HG02885 (cell line): Measurements from ENCODE around the gene ZNF24.
A peak's percentile ranks its signal among the peaks of the same experiment; 100 is the strongest.

Experiments
- ATAC-seq: cut with Tn5 transposase; IDR thresholded peaks from one replicate; pipeline ENCODE4 v1.9.1; 2021; ENCODE audit warnings: mild to moderate bottlenecking; ENCODE audit not compliant: unreplicated experiment, poor library complexity

The ZNF24 gene

GRCh38 chr18:35343936-35344735, at the start of gene ZNF24:
ZNF24 (minus strand) TSS chr18:35344420; CDS start chr18:35340650, 3,770 bp downstream.
- ATAC-seq = peak; percentile 95

GRCh38 chr18:35393716-35394115, 49.5 kb upstream of the ZNF24 start:
- ATAC-seq = no peak

- ATAC-seq = no peak
These were observed 48.2 kb upstream of the ZNF24 start for GRCh38 chr18:35392375-35392774.

GRCh38 chr18:35390951-35391700, 46.9 kb upstream of the ZNF24 start:
- no peak for ATAC-seq

GRCh38 chr18:35389095-35389618, 44.9 kb upstream of the ZNF24 start:
- ATAC-seq = no peak

GRCh38 chr18:35387152-35387571, 42.9 kb upstream of the ZNF24 start:
- ATAC-seq = peak; percentile 28

GRCh38 chr18:35386600-35387100, 42.4 kb upstream of the ZNF24 start:
- peak; percentile 86 for ATAC-seq

GRCh38 chr18:35383136-35383535, 38.9 kb upstream of the ZNF24 start:
- no peak for ATAC-seq

- ATAC-seq = no peak
These were observed 35.2 kb upstream of the ZNF24 start for GRCh38 chr18:35379421-35379820.

- no peak for ATAC-seq
These were observed 34.3 kb upstream of the ZNF24 start for GRCh38 chr18:35378574-35378896.

GRCh38 chr18:35377875-35378573, 33.8 kb upstream of the ZNF24 start:
- no peak for ATAC-seq

GRCh38 chr18:35376742-35377695, 32.8 kb upstream of the ZNF24 start, which contains the start of gene ZNF396:
ZNF396 (minus strand) TSS chr18:35377337; CDS start chr18:35374292, 3,045 bp downstream.
- ATAC-seq = peak; percentile 88

- peak; percentile 76 for ATAC-seq
These were observed 32.1 kb upstream of the ZNF24 start for GRCh38 chr18:35376393-35376741.

- no peak for ATAC-seq
These were observed 30.5 kb upstream of the ZNF24 start for GRCh38 chr18:35374708-35375107.

GRCh38 chr18:35371412-35372195, 27.4 kb upstream of the ZNF24 start:
- ATAC-seq = no peak

GRCh38 chr18:35369126-35369525, 24.9 kb upstream of the ZNF24 start:
- ATAC-seq = no peak

GRCh38 chr18:35368595-35368994, 24.4 kb upstream of the ZNF24 start:
- ATAC-seq = no peak

GRCh38 chr18:35362531-35362930, 18.3 kb upstream of the ZNF24 start:
- no peak for ATAC-seq
